Adrenal gland (tissue), 12 donors: ENCODE measurements around the gene SLC10A3. TPM values are rescaled to one million over a fixed set of nuclear protein-coding genes. Genes with fewer than 3 reads are reported as not detected.

ENCODE experiments used
- DNase-seq, 7 donors: peaks; one replicate each; pipeline ENCODE4 v3.0.0-alpha.2; 2019 to 2020
- H3K27ac ChIP-seq, 5 donors: fragments of 200-600 bp; sonication (generic) in 4 of 5; 1 replicate in 3 of 5; 2 replicates in 2 of 5; pipeline versions ENCODE4 v1.5.1 to v1.8.0; 2016 to 2020; ENCODE audit warnings: mild to moderate bottlenecking in 1 of 5
- H3K27me3 ChIP-seq: fragments of 200-600 bp; 2 replicates; pipeline ENCODE4 v1.8.0; 2021
- H3K36me3 ChIP-seq, 2 donors: fragments of 200-600 bp; replicated peaks in 1 of 2; 1 replicate in 1 of 2; 2 replicates in 1 of 2; pipeline versions ENCODE4 v1.5.1 to v1.8.0; 2018 to 2022
- H3K4me1 ChIP-seq, 2 donors: fragments of 200-600 bp; replicated peaks in 1 of 2; 1 replicate in 1 of 2; 2 replicates in 1 of 2; pipeline versions ENCODE4 v1.5.1 to v1.8.0; 2018 to 2021
- H3K4me3 ChIP-seq, 4 donors: fragments of 200-600 bp; sonication (generic) in 3 of 4; one replicate each; pipeline ENCODE4 v1.5.1; 2016 to 2018
- H3K9me3 ChIP-seq, 3 donors: fragments of 200-600 bp; sonication (generic) in 1 of 3; replicated peaks in 1 of 3; 1 replicate in 2 of 3; 2 replicates in 1 of 3; pipeline versions ENCODE4 v1.5.1 to v1.8.0; 2016 to 2021
- CTCF ChIP-seq, 6 experiments: fragments of 450-650 bp in 4 of 6; fragments of 200-600 bp in 2 of 6; sonication (generic) in 1 of 6; IDR thresholded peaks; 1 replicate in 5 of 6; 2 replicates in 1 of 6; pipeline versions ENCODE4 v1.5.1 to v1.8.0; 2016 to 2021; ENCODE audit warnings: antibody characterized with exemption in 6 of 6, mild to moderate bottlenecking in 2 of 6, moderate library complexity in 1 of 6
- POLR2A ChIP-seq, 2 donors: fragments of 450-650 bp; IDR thresholded peaks; one replicate each; pipeline ENCODE4 v1.6.1; 2017; ENCODE audit warnings: antibody characterized with exemption in 2 of 2, mild to moderate bottlenecking in 2 of 2, moderate library complexity in 1 of 2
- WGBS, 4 donors: extraction: QIAGEN DNeasy Blood & Tissue Kit in 2 of 4; methylation state at CpG; one replicate each; pipeline versions ENCODE4 v1.1.5 to v1.1.7; 2013 to 2017; 5-methylcytosine and 5-hydroxymethylcytosine counted together
- intact Hi-C, 2 donors: fragments of 100-400 bp; cut with DNase I; formaldehyde crosslinking; loops; one replicate each; pipeline versions ENCODE4 v1.14.1 to v1.15.0; 2022 to 2023
- polyA plus RNA-seq, 3 donors: library from polyadenylated mRNA; stranded (reverse); fragments of 200-250 nt in 2 of 3; fragments of 350-450 nt in 1 of 3; fragmentation: Illumina TruSeq in 1 of 3; extraction: RNeasy Lipid Tissue Mini Kit (QIAGEN cat#74804) in 1 of 3; gene quantifications; one replicate each; pipeline ENCODE4 v1.2.3, GENCODE V29; 2013 to 2014
- total RNA-seq, 9 donors: library from RNA; depleted of rRNA in 4 of 9; stranded (reverse); fragments of >200 nt in 4 of 9; fragments of 120-200 nt in 1 of 9; fragmentation: NEBNext Ultra II Directional in 1 of 9; extraction: Animal tissue kit (Norgen Biotek cat#: 25700) in 1 of 9; gene quantifications; one replicate each; pipeline versions ENCODE4 v1.1.0 to v1.2.4, GENCODE V29; 2013 to 2023
- donor health status: healthy with polysubstance abuse.
- donor health status: Bipolar disorder and iron deficiency.
- donor health status: DM: yes; HTN: yes; CAD: no.
- donor health status: DM: no; HTN: no; CAD: no.
- donor health status: DM: no; HTN: no; CAD: no.
- donor health status: DM: yes; HTN: yes; CAD: no.

SLC10A3 gene
- total and polyA plus RNA-seq, 12 donors: 8.7 to 33.4 (median 27.8) TPM

- Histone ChIP-seq H3K36me3 (peaks cover 0 to 31% of the 10 kb centered on the region in 2 donors), H3K4me3 (no peak overlapping the region), H3K27ac (no peak overlapping the region), H3K27me3 (no peaks in the 10 kb centered on the region), H3K9me3 (no peaks in the 10 kb centered on the region), H3K4me1 (peaks cover 0 to 13% of the 10 kb centered on the region in 2 donors)
- intact Hi-C loops: no loop called here
- TF ChIP-seq CTCF (IDR thresholded peaks at IDR 0.05) (no peak), POLR2A (IDR thresholded peaks at IDR 0.05) (no peak)
- WGBS, 4 donors: 85 to 94% (median 88%) methylated on average over 14 to 18 of the region's 18 CpGs; no CpG with 5 or more reads in 1 of the 4 donors
- no peak for DNase-seq
Measured at GRCh38 chrX:154449618-154450017, 40.8 kb downstream of the SLC10A3 start.

GRCh38 chrX:154448484-154448883 lies 41.9 kb downstream of the SLC10A3 start:
- Histone ChIP-seq H3K9me3 (no peaks in the 10 kb centered on the region), H3K27ac (no peak overlapping the region), H3K4me1 (peaks cover 0 to 15% of the 10 kb centered on the region in 2 donors), H3K27me3 (no peaks in the 10 kb centered on the region), H3K36me3 (peaks cover 0 to 31% of the 10 kb centered on the region in 2 donors), H3K4me3 (no peak overlapping the region)
- TF ChIP-seq POLR2A (IDR thresholded peaks at IDR 0.05): no peak
- no peak for TF ChIP-seq CTCF (IDR thresholded peaks at IDR 0.05)
- intact Hi-C loops: no loop called here
- 80 to 88% (median 86%) methylated on average over 1 to 14 of the region's 14 CpGs for WGBS, 4 donors
- no peak for DNase-seq

GRCh38 chrX:154446430-154446829 lies 44.0 kb downstream of the SLC10A3 start:
- no peak overlapping the region for H3K27ac ChIP-seq
- no peak for TF ChIP-seq POLR2A (IDR thresholded peaks at IDR 0.05)
- TF ChIP-seq CTCF (IDR thresholded peaks at IDR 0.05): no peak
- DNase-seq: no peak
- peaks cover 0 to 15% of the 10 kb centered on the region in 2 donors for H3K4me1 ChIP-seq
- H3K4me3 ChIP-seq: no peak overlapping the region
- peaks cover 0 to 44% of the 10 kb centered on the region in 2 donors for H3K36me3 ChIP-seq
- WGBS, 4 donors: 84 to 92% (median 90%) methylated on average over 8 to 12 of the region's 12 CpGs
- no peaks in the 10 kb centered on the region for H3K27me3 ChIP-seq
- H3K9me3 ChIP-seq: no peaks in the 10 kb centered on the region
- intact Hi-C loops: no loop called here

GRCh38 chrX:154445776-154446175 lies 44.7 kb downstream of the SLC10A3 start:
- intact Hi-C loops: no loop called here
- H3K4me1 ChIP-seq: peaks cover 0 to 15% of the 10 kb centered on the region in 2 donors
- no peak overlapping the region for H3K27ac ChIP-seq
- H3K27me3 ChIP-seq: no peaks in the 10 kb centered on the region
- no peak for DNase-seq
- WGBS, 4 donors: 86 to 98% (median 89%) methylated on average over 8 to 16 of the region's 16 CpGs
- H3K36me3 ChIP-seq: peaks cover 0 to 46% of the 10 kb centered on the region in 2 donors
- no peak overlapping the region for H3K4me3 ChIP-seq
- no peaks in the 10 kb centered on the region for H3K9me3 ChIP-seq
- no peak for TF ChIP-seq CTCF (IDR thresholded peaks at IDR 0.05)
- no peak for TF ChIP-seq POLR2A (IDR thresholded peaks at IDR 0.05)
